NCI-H2029 treated with DMSO at 0.1 percent for 48 hours (cell line): ENCODE results near the gene PHYHIPL.

ENCODE experiments used
- DNase-seq: peaks from one replicate; lab custom pipeline; 2025; lab: John Stamatoyannopoulos, UW

Gene PHYHIPL

GRCh38 chr10:59257224-59257623, 80.8 kb downstream of the PHYHIPL start:
- no peak for DNase-seq

DNA sequence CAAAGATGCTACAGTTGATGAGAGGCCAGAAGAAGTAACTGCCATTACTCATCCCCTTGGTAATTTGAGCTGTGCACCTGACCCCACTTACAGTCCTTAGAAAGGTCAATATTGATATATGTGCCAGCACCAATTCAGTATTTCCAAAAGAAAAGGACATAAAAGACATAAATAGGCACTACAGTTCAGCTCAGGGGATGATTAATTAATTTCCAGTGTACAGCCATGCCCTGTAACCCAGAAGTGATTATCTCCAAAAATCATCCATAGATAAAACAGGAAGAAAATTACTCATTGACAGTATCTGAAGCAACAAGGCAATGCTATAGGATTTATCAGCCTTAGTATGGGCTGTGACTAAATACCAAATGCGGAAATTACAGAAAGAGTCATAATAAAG, 82.4 kb downstream of the PHYHIPL start:
- no peak for DNase-seq

DNA sequence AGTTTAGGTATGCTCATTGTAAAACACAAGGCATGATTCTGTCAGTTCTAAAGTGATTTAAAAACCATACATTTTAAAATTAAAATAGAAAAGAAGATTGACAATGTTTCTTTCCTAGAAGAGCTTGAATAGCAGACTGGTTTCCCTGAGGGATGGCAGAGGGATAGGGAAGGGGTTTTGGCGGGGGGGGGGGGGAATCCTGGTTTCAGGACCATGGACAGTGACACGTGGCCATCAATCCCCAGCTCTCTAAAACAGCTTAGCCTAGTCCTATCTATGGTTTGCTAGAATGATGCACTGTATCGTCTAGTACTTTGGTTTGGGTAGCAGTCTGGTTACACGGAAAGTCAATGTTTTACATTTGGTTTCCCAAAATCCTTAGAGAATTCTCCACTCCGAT, 88.7 kb downstream of the PHYHIPL start:
- no peak for DNase-seq

GRCh38 chr10:59266321-59266720, 89.9 kb downstream of the PHYHIPL start:
- no peak for DNase-seq

GRCh38 chr10:59268460-59268859, 92.0 kb downstream of the PHYHIPL start:
- no peak for DNase-seq

GRCh38 chr10:59269651-59270050, 93.2 kb downstream of the PHYHIPL start:
- DNase-seq: no peak

DNA sequence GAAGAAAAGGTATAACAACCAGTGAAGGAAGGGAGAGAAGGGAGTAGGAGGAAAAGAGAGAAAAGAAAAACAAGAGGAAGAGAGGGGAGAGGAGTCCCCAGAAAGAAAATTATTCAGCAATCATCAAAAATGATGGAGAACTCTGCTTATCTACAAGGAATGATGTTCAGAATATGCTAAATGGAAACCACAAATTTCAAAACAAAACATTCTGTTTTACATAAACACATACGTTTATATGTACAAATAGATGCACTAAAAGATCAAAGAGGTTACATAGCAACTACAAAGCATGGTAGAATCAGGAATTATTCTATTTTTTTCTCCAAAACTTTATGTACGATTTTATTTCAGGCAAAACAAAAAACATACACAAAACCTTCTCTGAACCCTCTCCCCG, 94.0 kb downstream of the PHYHIPL start:
- no peak for DNase-seq

DNA sequence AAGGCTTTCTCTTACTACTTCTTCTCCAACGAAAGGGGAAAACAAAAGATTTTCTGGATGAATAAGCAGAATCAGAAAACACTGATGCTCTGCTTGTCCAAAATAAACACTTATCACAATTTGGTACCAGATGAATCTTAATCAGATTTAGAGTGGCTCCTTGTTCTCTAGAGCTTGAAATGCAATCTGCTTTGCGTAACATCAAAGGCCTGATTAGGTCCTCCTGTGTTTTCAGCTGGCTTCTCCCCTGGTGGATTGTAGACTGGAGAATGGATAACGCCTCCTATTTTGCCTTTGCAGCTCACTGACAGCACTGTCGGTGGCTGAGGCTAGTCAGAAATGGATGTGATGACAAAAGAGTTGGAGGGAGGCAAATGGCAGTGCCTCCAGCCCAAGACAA, 94.7 kb downstream of the PHYHIPL start:
- DNase-seq: no peak

DNA sequence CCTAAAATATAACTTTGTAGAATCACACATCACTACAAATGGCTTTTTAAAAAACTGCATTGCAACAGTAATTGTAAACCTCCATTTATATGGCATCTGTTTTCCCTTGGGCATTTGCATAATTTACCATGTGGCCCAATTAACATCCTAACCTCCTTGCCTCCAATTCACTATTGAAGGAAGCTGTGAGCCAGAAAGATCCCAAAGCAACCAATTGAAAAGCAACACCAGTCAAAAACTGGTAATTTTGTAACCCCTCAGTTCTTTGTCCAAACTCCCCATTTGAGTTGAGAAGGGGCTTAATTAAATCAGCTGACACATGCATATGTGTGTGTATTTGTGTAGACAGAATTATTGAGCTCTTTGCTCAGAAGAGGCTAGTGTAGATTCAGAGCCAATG, 95.6 kb downstream of the PHYHIPL start:
- no peak for DNase-seq

DNA sequence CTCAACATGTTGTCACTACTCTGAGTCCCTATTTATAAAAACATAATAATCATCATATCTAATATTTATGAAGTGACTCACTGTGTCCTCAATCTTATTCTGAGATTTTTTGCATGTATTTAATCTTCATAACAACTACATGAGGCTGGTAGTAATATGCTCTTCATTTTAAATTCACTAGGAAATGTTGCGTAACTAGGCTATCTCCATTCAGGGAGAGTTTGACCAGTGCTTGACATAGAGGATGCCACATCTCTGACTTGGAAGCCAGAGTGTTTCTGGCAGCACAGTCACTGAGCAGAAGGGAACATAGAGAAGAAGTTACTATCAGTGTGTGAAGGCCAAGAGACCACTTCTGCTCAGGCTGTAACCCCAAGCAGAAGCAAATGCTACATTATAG, 97.0 kb downstream of the PHYHIPL start:
- no peak for DNase-seq

DNA sequence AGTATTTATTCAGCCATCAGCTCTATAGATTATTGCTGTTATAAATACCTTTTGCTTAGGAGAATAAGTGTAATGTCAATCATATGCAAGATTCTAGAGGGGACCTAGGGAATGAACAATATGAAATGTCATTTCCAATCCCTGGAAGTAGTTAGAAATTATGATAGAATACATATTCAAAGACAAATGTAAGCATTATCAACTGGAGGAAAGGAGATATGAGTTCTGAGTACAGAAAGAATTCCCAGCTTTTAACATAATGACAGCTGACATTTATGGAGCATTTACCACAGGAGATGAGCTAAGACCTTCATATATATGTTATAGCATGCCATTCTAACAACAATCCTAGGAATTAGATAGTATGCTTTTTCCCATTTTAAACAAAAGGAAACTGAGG, 99.7 kb downstream of the PHYHIPL start:
- no peak for DNase-seq

GRCh38 chr10:59276919-59277318, 100.5 kb downstream of the PHYHIPL start:
- DNase-seq: no peak

- DNase-seq: no peak
Measured at GRCh38 chr10:59279476-59279875, 103.0 kb downstream of the PHYHIPL start.

GRCh38 chr10:59279991-59280505, 103.6 kb downstream of the PHYHIPL start:
- no peak for DNase-seq

GRCh38 chr10:59281861-59282260, 105.4 kb downstream of the PHYHIPL start:
- no peak for DNase-seq

DNA sequence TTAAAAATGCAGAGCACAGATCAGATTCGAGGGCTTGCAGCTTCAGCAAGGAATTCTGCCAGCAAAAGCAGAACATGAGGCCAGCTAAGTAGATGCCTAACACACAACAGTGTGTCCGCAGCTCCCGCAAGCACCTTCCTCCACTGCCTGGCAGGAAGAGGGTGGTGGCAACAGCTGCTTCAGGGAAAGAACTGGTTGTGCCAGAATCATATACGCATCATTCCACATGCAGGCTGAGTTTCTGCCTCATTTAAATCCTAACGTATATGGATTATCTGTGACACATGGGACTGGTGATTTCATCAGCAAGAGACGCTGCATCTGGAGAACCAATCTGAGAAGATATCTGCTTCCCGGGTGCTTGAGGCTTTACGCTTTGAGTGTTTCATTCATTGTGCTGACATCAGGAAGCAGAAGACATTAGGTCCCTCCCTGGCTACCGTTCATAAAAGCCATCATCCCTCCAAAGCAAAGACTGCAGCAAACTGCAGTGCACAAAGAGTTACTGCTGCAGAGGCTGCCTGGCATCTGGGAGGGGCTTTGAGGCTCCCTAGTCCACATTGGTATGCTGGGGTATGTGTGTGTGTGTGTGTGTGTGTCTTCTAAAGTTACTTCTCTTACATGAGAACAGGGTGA, 107.1 kb downstream of the PHYHIPL start:
- no peak for DNase-seq

- no peak for DNase-seq
Measured at GRCh38 chr10:59284118-59284975, 107.9 kb downstream of the PHYHIPL start.

DNA sequence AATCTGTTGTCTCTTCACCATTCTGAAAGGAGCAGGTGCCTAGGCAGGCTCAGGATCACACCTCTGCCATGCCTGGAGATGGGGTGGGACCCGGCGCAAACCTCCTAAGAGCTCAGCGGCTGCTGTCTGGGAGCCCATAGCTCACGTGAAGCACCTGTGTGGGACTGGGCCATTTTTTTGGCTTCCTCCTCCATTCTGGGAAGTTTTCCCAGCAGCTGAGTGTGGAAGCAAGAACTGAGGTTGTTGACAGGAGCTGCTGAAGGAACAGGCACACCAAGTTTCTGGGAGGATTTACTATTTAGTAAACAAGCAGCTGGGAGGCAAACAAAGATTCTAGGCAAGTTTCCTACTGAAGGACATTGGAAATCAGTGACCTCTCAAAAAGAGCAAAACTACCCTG, 108.6 kb downstream of the PHYHIPL start:
- no peak for DNase-seq

- DNase-seq: no peak
Measured at GRCh38 chr10:59285848-59286247, 109.4 kb downstream of the PHYHIPL start.

DNA sequence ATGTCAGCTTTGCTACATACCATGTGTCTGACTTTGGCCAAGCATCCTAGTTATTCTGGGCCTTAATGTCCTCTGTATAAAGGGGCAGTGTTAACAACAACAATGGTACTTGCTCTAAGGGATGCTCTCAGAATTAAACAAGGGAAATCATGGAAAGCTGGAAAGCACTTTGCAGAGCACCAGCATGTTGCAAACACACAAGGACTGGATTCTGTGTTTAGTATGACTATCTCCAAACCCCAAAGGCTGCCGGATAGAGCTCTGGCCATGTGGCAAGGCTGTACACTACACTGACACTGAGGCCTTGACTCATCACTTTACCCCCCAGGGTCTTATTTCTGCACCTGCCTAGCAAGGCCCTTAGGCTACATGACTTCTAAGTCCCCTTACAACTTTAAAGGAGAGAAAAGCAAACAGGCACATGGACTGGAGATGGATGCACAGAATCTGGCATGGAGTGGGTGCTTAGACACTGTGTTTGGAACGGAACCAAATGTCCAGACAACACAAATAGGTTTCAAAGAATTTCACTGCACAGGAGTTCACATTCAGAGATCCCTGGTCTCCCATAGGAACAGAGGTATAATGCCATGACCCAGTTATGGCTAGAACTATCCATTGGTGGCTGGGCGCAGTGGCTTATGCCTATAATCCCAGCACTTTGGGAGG, 111.3 kb downstream of the PHYHIPL start:
- DNase-seq: no peak

DNA sequence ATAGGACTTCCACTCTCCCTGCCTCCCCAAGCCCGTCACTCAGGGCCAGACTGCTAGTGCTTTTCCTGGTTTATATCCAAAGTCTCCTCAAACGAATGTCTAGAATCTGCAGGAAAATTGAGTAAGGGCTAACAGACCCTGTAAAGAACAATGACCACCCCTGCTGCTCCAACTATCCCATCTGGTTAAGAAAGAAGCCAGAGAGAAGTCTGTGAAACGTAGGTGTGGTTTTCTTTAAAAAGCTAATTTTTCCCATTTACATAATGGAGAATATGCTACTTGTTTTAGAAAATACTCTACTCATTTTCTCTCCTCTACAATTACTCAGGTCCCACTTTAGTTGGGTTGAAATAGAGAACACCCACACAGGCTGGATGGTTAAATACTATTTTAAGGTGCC, 113.4 kb downstream of the PHYHIPL start:
- DNase-seq: no peak

DNA sequence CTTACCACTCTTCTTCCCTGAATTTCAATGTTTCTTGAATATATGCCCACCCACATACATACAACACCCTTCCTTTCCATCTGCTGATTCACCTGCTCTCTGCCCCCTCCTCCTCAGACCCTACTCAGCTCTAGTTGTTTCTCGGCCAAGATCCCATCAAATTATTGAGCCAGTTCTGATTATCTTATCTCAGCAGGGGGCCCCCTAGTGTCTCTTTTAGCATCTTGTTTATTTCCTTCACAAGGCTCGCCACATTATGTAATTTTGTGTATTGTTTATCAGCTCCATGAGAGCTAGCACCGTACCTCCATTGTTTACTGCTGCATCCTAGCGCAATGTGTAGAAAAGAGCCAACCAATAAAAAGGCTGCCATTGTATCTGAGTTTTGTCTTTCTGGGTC, 114.0 kb downstream of the PHYHIPL start:
- no peak for DNase-seq
